GM12872 (cell line): Measurements from ENCODE around the gene C14orf180.

Source experiments
- TF ChIP-seq, protein P1 (sequence below): IDR thresholded peaks from 3 replicates; pipeline ENCODE4 v1.5.1; 2011; ENCODE audit warnings: low read depth, mild to moderate bottlenecking, low read length, moderate library complexity; ENCODE audit not compliant: insufficient read depth

C14orf180 gene

DNA sequence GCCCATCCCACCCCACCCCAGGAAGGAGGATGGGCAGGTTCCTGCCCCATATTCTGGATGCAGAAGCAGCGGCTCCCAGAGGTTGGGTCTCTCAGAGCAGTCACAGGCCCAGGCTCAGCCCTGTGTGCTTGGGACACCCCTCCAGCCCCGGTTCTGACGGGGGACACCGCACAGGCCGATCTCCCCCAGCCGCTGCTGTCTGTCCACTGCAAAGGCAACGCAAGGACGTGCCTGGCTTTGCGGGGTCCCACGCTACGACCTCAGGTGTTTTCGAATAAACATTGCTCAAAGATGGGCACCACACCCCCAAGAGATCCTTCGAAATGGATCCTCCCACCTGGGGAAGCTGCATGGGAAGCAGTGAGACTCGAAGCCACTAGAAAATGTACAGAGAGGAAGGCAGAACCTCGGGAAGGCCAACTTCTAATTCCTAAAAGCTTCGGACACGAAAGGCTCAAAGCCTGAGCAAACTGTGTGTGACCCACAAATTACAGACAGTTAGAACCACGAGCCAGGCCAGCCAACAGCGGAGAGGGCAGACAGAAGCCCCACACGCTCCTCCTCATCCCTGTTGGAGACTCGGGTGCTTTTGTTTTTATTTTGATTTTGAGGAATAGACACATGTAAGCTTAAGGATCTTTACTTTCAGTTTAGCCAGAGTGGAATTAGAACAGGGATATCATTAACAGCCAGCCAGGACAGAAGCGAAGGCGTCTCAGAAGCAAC is 10.8 kb downstream of the C14orf180 start:
- TF ChIP-seq, protein P1, sequence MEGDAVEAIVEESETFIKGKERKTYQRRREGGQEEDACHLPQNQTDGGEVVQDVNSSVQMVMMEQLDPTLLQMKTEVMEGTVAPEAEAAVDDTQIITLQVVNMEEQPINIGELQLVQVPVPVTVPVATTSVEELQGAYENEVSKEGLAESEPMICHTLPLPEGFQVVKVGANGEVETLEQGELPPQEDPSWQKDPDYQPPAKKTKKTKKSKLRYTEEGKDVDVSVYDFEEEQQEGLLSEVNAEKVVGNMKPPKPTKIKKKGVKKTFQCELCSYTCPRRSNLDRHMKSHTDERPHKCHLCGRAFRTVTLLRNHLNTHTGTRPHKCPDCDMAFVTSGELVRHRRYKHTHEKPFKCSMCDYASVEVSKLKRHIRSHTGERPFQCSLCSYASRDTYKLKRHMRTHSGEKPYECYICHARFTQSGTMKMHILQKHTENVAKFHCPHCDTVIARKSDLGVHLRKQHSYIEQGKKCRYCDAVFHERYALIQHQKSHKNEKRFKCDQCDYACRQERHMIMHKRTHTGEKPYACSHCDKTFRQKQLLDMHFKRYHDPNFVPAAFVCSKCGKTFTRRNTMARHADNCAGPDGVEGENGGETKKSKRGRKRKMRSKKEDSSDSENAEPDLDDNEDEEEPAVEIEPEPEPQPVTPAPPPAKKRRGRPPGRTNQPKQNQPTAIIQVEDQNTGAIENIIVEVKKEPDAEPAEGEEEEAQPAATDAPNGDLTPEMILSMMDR = no peak

DNA sequence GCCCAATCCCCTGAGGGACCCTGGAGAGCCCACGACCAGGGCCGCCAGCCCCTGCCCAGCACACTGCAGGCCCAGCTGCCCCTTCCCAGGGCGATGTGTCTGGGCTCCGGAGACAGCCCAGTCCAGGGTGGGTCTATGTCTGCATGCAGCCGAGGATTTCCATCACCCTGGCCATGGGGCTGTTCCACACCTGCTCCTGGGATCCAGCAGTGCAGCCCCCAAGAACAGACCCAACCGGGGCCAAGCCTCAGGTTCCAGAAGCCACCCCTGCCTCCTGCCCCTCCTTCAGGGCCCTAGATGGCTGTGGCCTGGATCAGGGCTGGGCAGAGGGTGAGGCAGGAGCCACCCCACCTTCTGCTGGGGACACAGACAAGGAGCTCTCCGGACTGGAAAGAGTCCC is 11.5 kb downstream of the C14orf180 start:
- TF ChIP-seq, protein P1 = no peak

DNA sequence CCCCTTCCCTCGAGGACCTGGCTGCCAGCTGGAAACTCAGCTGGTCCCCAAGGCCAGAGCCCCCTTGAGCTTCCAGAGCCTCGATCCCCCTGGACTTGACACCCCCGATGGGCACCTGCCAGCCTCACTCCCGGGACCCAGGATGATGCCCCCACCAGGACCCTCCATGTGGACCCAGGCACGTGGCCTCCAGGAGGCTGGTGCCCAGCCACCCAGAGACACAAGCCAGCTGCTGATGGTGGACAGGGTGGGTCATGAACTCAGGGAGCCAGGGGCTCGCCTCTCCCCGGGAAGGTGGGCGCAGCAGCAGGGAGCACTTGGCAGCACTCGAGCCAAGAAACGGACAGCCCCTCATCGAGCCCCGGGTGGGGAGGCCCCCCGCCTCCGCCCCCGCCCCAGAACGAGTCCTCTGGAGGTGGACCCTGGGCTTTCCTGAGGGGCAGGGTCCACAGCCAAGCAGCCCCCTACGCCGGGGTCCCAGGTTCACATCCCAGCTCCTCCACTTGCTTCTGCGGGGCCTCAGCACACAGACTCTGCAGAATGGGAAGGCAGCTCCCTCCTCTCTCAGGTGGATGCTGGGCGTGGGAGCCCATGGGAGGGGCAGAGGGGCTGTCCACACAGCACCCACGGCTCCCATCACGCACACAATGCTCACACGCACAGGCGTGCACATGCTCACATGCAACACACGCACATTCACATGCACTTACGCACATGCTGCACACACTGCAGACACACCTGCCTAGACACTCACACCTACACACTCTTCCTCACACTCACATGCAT is 12.1 kb downstream of the C14orf180 start:
- TF ChIP-seq, protein P1 = no peak

DNA sequence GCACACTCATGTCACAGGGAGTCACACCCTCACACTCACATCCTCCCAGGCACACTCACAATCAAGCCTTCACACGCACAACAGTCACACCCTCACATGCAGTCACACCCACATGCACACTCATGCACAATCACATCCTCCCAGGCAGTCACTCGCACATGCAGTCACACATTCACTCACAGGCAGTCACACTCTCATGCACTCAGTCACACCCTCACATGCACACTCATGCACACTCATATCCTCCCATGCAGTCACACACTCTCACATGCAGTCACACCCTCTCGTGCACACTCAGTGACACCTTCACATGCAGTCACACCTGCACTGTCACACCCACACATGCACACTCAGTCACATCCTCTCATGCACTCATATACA is 12.7 kb downstream of the C14orf180 start:
- TF ChIP-seq, protein P1 = no peak

GRCh38 chr14:104592785-104593184 is 13.2 kb downstream of the C14orf180 start:
- TF ChIP-seq, protein P1 = no peak

DNA sequence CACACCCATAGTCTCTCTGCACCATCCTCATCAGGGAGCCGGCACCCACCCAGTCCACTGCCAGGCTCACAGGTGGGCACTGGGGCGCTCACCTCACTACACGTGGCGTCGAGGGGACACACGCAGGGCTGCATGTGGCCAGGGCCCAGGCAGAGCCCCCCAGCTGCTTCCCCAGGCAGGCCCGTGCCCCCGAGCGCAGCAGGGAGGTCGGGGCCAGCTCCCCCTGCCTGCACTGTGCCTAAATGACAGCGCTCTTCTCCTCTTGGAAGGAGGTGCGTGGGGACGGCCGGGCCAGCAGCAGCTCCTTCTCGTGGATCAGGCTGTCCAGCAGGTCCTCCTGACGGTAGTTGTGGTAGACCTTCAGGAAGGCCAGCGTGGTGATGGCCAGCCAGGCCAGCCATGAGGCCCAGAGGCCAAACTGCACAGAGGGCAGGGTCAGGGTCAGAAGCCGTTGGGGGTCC is 13.7 kb downstream of the C14orf180 start:
- TF ChIP-seq, protein P1 = no peak

- TF ChIP-seq, protein P1 = no peak
Measured at GRCh38 chr14:104593710-104594136, 14.2 kb downstream of the C14orf180 start.
